H1 (cell line): Measurements from ENCODE around the gene BRCA2. TPM values are rescaled to one million over a fixed set of nuclear protein-coding genes. Genes with fewer than 3 reads are reported as not detected.

ENCODE experiments used
- FOSL1 ChIP-seq: IDR thresholded peaks from 2 replicates; pipeline ENCODE4 v1.6.1; 2011; ENCODE audit warnings: mild to moderate bottlenecking, low read depth, low read length, moderate library complexity; ENCODE audit not compliant: insufficient read depth
- PHF8 ChIP-seq: fragments of 200-600 bp; sonication (generic); conservative IDR thresholded peaks from 2 replicates; pipeline ENCODE4 v1.7.1; 2012; ENCODE audit warnings: low read depth, mild to moderate bottlenecking, inconsistent platforms, low read length, moderate library complexity
- POLR2AphosphoS5 ChIP-seq: IDR thresholded peaks from 2 replicates; pipeline ENCODE4 v1.6.1; 2011; ENCODE audit warnings: low read depth, low read length
- SAP30 ChIP-seq: fragments of 300-600 bp; sonication (generic); IDR thresholded peaks from 2 replicates; pipeline ENCODE4 v1.7.1; 2012; ENCODE audit warnings: low read length, moderate library complexity, mild to moderate bottlenecking, inconsistent platforms; ENCODE audit not compliant: insufficient read depth, insufficient replicate concordance
- polyA plus RNA-seq, 7 experiments: library from polyadenylated mRNA; depleted of rRNA in 3 of 7; stranded (reverse) in 5 of 7; unstranded in 2 of 7; fragments of >200 nt in 5 of 7; fragments of 200-250 nt in 2 of 7; gene quantifications; 1 replicate in 5 of 7; 2 replicates in 1 of 7; 4 replicates in 1 of 7; pipeline versions ENCODE4 v1.2.1 to v1.2.3, GENCODE V29; 2011 to 2013; ENCODE audit warnings: missing spikeins in 2 of 7, mixed read lengths in 2 of 7
- total RNA-seq: library from RNA; stranded (reverse); fragmentation: NEBNext Ultra II Directional; extraction: Animal tissue kit (Norgen Biotek cat#: 25700); gene quantifications from 2 replicates; pipeline ENCODE4 v1.2.1, GENCODE V29; 2021

Gene BRCA2
- total and polyA plus RNA-seq, 2 of the 8 experiments (the other 6 are each of a cell fraction or from before 2014, with no cell fraction given) = 4.2 to 24.9 TPM

DNA sequence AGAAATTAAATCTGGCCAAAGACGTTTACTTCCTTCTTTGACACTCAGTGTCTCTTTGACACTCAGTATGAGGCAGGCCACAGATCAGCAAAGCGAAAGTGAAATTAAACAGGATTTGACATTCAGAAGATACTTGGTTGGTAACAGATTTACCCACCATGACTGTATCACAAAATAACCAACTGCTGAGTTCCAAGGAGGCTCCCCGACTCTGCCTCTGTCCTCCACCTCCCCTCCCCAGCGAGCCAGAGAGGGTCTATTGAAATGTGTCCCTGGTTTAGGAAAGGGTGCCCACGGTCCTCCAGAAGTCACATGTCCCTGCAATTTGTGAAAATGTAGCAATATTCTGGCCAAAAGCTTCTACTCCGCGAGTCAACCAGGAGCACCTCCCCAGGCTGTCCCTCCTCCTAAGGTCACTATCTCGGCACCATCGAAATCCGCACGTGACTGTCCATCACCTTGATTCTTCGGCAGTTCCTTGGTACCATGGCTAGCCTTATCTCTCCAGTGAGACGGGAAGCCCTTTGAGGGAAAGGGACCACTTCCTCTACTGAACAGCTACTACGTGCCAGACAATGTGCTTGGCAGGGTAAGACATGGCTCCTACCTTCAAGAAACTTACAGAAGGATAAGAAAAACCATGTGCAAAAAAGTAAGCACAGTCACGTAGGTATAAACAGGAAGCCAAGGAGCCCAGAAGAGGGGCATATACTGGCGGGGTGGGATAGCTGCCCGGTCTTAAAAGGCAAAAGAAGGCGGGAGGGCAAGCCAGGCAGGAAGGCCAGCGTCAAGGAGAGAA lies 111.1 kb downstream of the BRCA2 start (continued):
- TF ChIP-seq PHF8 = no peak
- TF ChIP-seq POLR2AphosphoS5 = no peak
- TF ChIP-seq SAP30 = no peak
- no peak for TF ChIP-seq FOSL1
